Uterus (tissue), 2 donors: ENCODE measurements around the gene TMC6.

Experiments
- CTCF ChIP-seq, 4 experiments: fragments of 200-600 bp in 2 of 4; fragments of 450-650 bp in 2 of 4; sonication (generic) in 2 of 4; IDR thresholded peaks; one replicate each; pipeline ENCODE4 v1.5.1; 2016 to 2019; ENCODE audit warnings: antibody characterized with exemption in 4 of 4, mild to moderate bottlenecking in 2 of 4, moderate library complexity in 1 of 4
- POLR2A ChIP-seq, 2 donors: fragments of 450-650 bp; IDR thresholded peaks; one replicate each; pipeline ENCODE4 v1.6.1; 2016; ENCODE audit warnings: antibody characterized with exemption in 2 of 2, mild to moderate bottlenecking in 1 of 2, moderate library complexity in 1 of 2

GRCh38 chr17:78104540-78104941, 24.0 kb downstream of the TMC6 start:
- no peak for TF ChIP-seq CTCF (IDR thresholded peaks at IDR 0.05)
- TF ChIP-seq POLR2A (IDR thresholded peaks at IDR 0.05): no peak
